Activated naive CD8-positive, alpha-beta T cell treated with anti-CD3 and anti-CD28 coated beads, Interleukin-2, amount 10 ng/mL, durations not matched to agents 7 days and 5 days (primary cell): ENCODE measurements around the gene ZSCAN5B. TPM values are rescaled to one million over a fixed set of nuclear protein-coding genes. Genes with fewer than 3 reads are reported as not detected.

Source experiments
- total RNA-seq, 2 experiments: library from RNA; stranded (reverse); gene quantifications; one replicate each; pipeline ENCODE4 v1.2.3, GENCODE V29; 2021

Gene ZSCAN5B
- total RNA-seq, 2 experiments from 2014 or later: 0.20 TPM; not detected in 1

Other genes with a start within 250 kb of the ZSCAN5B start
- gene NLRP8, start 250.0 kb downstream of the ZSCAN5B start, total RNA-seq: not detected
- not detected for gene NLRP5, start 211.0 kb downstream of the ZSCAN5B start, total RNA-seq
- 10 to 100 TPM; 29.1 to 32.2 TPM for gene ZNF787, start 76.5 kb downstream of the ZSCAN5B start, total RNA-seq
- 10 to 100 TPM; 31.7 to 37.4 TPM for gene ZNF444, start 56.5 kb downstream of the ZSCAN5B start, total RNA-seq
- not detected for gene GALP, start 21.8 kb downstream of the ZSCAN5B start, total RNA-seq
- not detected for gene ZSCAN5C, start 4.5 kb upstream of the ZSCAN5B start, total RNA-seq
- 1 to 10 TPM; 1.2 to 1.7 TPM for gene EDDM13, start 75.0 kb upstream of the ZSCAN5B start, total RNA-seq
- 10 to 100 TPM in 1 of 2 experiments, 1 to 10 TPM in 1; 9.7 to 11.7 TPM for gene ZSCAN5A, start 117.1 kb upstream of the ZSCAN5B start, total RNA-seq
- gene ZNF582, start 195.8 kb upstream of the ZSCAN5B start, total RNA-seq: 1 to 10 TPM; 5.0 to 5.5 TPM
- gene ZNF583, start 206.5 kb upstream of the ZSCAN5B start, total RNA-seq: 1 to 10 TPM; 8.5 to 9.2 TPM